Natural killer cell (primary cell): Measurements from ENCODE around the gene MTO1. TPM values are rescaled to one million over a fixed set of nuclear protein-coding genes. Genes with fewer than 3 reads are reported as not detected.
A peak's percentile ranks its signal among the peaks of the same experiment; 100 is the strongest.

Experiments used
- ATAC-seq, 3 donors: fragments of 150-1000 bp in 2 of 3; fragments of 200-7000 bp in 1 of 3; cut with Tn5 transposase; 1 replicate in 1 of 3; 2 replicates in 2 of 3; pipeline ENCODE4 v1.10.0; 2021; ENCODE audit warnings: mild to moderate bottlenecking in 2 of 3, moderate library complexity in 2 of 3
- DNase-seq, 2 donors: peaks; one replicate each; pipeline versions ENCODE4 v3.0.0 to v3.0.0-alpha.2; 2013 to 2021; ENCODE audit warnings: mixed read lengths in 1 of 2
- H3K27ac ChIP-seq: one replicate; pipeline ENCODE4 v1.5.1; 2013; ENCODE audit warnings: mild to moderate bottlenecking, low read length
- H3K27me3 ChIP-seq: one replicate; pipeline ENCODE4 v1.6.1; 2013; ENCODE audit warnings: low read length; ENCODE audit not compliant: control insufficient read depth, insufficient read depth
- H3K36me3 ChIP-seq: one replicate; pipeline ENCODE4 v1.6.1; 2013; ENCODE audit warnings: low read length; ENCODE audit not compliant: control insufficient read depth, insufficient read depth
- H3K4me1 ChIP-seq: one replicate; pipeline ENCODE4 v1.6.1; 2013; ENCODE audit warnings: low read length; ENCODE audit not compliant: control insufficient read depth, insufficient read depth
- H3K4me3 ChIP-seq: one replicate; pipeline ENCODE4 v1.5.1; 2013; ENCODE audit warnings: low read length
- H3K9me3 ChIP-seq: one replicate; pipeline ENCODE4 v1.6.1; 2013; ENCODE audit warnings: low read length; ENCODE audit not compliant: control insufficient read depth, insufficient read depth
- H3K27ac Mint-ChIP-seq, 2 donors: one replicate each; pipeline ENCODE4 v1.8.0; 2022; ENCODE audit warnings: mild to moderate bottlenecking in 2 of 2, mixed read lengths in 2 of 2, moderate library complexity in 1 of 2
- H3K27me3 Mint-ChIP-seq, 2 donors: one replicate each; pipeline ENCODE4 v1.8.0; 2022; ENCODE audit warnings: low read depth in 2 of 2, mixed read lengths in 2 of 2
- H3K36me3 Mint-ChIP-seq: one replicate; pipeline ENCODE4 v1.8.0; 2022; ENCODE audit warnings: mixed read lengths
- H3K4me1 Mint-ChIP-seq, 2 donors: one replicate each; pipeline ENCODE4 v1.8.0; 2022; ENCODE audit warnings: mixed read lengths in 2 of 2
- H3K4me3 Mint-ChIP-seq: one replicate; pipeline ENCODE4 v1.8.0; 2022; ENCODE audit warnings: mild to moderate bottlenecking, moderate library complexity, mixed read lengths
- H3K9me3 Mint-ChIP-seq, 2 donors: one replicate each; pipeline ENCODE4 v1.8.0; 2022; ENCODE audit warnings: mixed read lengths in 2 of 2
- CTCF ChIP-seq: fragments of 200-600 bp; IDR thresholded peaks from one replicate; pipeline ENCODE4 v1.8.0; 2022; ENCODE audit warnings: antibody characterized with exemption
- WGBS: methylation state at CpG from one replicate; pipeline ENCODE4 v1.1.7; 2013; ENCODE audit warnings: missing lambda C conversion rate; ENCODE audit not compliant: insufficient coverage; 5-methylcytosine and 5-hydroxymethylcytosine counted together
- intact Hi-C: fragments of 100-400 bp; cut with micrococcal nuclease; formaldehyde crosslinking; loops from one replicate; pipeline ENCODE4 v1.14.2; 2022
- total RNA-seq, 4 donors: library from RNA; stranded (reverse); fragments of 120-200 nt in 1 of 4; gene quantifications; one replicate each; pipeline versions ENCODE4 v1.2.3 to v1.2.4, GENCODE V29; 2013 to 2022

MTO1 gene
- total RNA-seq, 3 donors from 2014 or later (not counting 1 experiment from before 2014, with no cell fraction given): 37.8 to 46.1 (median 41.3) TPM

GRCh38 chr6:73460056-73460455 lies 1.5 kb upstream of the MTO1 start:
- H3K4me3 Mint-ChIP-seq: peak overlapping the region; percentile 59
- Histone ChIP-seq H3K4me3 (no peak overlapping the region), H3K36me3 (peaks cover 3% of the 10 kb centered on the region), H3K27me3 (no peaks in the 10 kb centered on the region), H3K4me1 (peaks cover 21% of the 10 kb centered on the region), H3K9me3 (no peaks in the 10 kb centered on the region), H3K27ac (no peak overlapping the region)
- 89% methylated on average over 4 of the region's 5 CpGs for WGBS
- no peak for TF ChIP-seq CTCF
- no peaks in the 10 kb centered on the region for H3K9me3 Mint-ChIP-seq
- peaks cover 18% of the 10 kb centered on the region in 2 donors for H3K4me1 Mint-ChIP-seq
- ATAC-seq: no peak
- no peak for DNase-seq
- H3K27ac Mint-ChIP-seq: peak overlapping the region; percentile 11 to 98
- H3K27me3 Mint-ChIP-seq: no peaks in the 10 kb centered on the region
- H3K36me3 Mint-ChIP-seq: no peaks in the 10 kb centered on the region
- intact Hi-C loops: loop anchor here (5.0 kb wide), 1 partner anchor 127 kb away; no protein-coding TSS in a partner anchor

- H3K36me3 Mint-ChIP-seq: no peaks in the 10 kb centered on the region
Measured at GRCh38 chr6:73471686-73472290, 10.3 kb downstream of the MTO1 start.

DNA sequence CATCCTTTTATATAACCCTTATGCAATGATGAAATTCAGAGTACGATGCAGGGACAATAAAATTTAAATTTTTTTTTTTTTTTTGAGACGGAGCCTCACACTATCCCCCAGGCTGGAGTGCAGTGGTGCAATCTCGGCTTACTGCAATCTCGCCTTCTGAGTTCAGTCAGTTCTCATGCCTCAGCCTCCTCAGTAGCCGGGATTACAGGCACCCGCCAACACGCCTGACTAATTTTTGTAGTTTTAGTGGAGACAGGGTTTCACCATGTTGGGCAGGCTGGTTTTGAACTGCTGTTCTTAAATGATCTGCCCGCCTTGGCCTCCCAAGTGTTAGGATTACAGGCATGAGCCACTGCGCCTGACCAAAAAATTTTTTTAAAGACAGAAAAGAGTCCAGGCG lies 15.2 kb downstream of the MTO1 start:
- no peak overlapping the region for H3K27ac Mint-ChIP-seq
- no peaks in the 10 kb centered on the region for H3K9me3 Mint-ChIP-seq
- Histone ChIP-seq H3K27me3 (no peaks in the 10 kb centered on the region), H3K36me3 (peaks cover 66% of the 10 kb centered on the region), H3K4me3 (no peak overlapping the region), H3K9me3 (no peaks in the 10 kb centered on the region), H3K27ac (no peak overlapping the region), H3K4me1 (no peaks in the 10 kb centered on the region)
- peaks cover 5% of the 10 kb centered on the region in 2 donors for H3K4me1 Mint-ChIP-seq
- no peaks in the 10 kb centered on the region for H3K27me3 Mint-ChIP-seq
- WGBS: 87% methylated on average over 10 of the region's 10 CpGs
- no peak for TF ChIP-seq CTCF
- peaks cover 7% of the 10 kb centered on the region for H3K36me3 Mint-ChIP-seq
- ATAC-seq (no peak), DNase-seq (no peak)
- H3K4me3 Mint-ChIP-seq: no peak overlapping the region
- intact Hi-C loops: no loop called here

More at GRCh38 chr6:73471686-73472290, 10.3 kb downstream of the MTO1 start:
- Histone ChIP-seq H3K9me3 (no peaks in the 10 kb centered on the region), H3K27ac (peak overlapping the region; percentile 54), H3K36me3 (peaks cover 67% of the 10 kb centered on the region), H3K4me1 (peaks cover 4% of the 10 kb centered on the region), H3K27me3 (no peaks in the 10 kb centered on the region), H3K4me3 (no peak overlapping the region)
- H3K27ac Mint-ChIP-seq: peak overlapping the region; percentile 78 to 84
- intact Hi-C loops: no loop called here
- WGBS: 61% methylated on average over 2 of the region's 2 CpGs
- H3K4me3 Mint-ChIP-seq: peak overlapping the region; percentile 49
- no peaks in the 10 kb centered on the region for H3K9me3 Mint-ChIP-seq
- no peaks in the 10 kb centered on the region for H3K27me3 Mint-ChIP-seq
- DNase-seq (no peak), ATAC-seq (no peak)
- no peak for TF ChIP-seq CTCF
- peaks cover 8 to 16% of the 10 kb centered on the region in 2 donors for H3K4me1 Mint-ChIP-seq

GRCh38 chr6:73477407-73477806 lies 15.9 kb downstream of the MTO1 start:
- Histone ChIP-seq H3K4me1 (no peaks in the 10 kb centered on the region), H3K36me3 (peaks cover 66% of the 10 kb centered on the region), H3K4me3 (no peak overlapping the region), H3K27ac (no peak overlapping the region), H3K9me3 (no peaks in the 10 kb centered on the region), H3K27me3 (no peaks in the 10 kb centered on the region)
- Mint-ChIP-seq H3K27me3 (no peaks in the 10 kb centered on the region), H3K27ac (no peak overlapping the region), H3K4me3 (no peak overlapping the region), H3K9me3 (no peaks in the 10 kb centered on the region), H3K36me3 (peaks cover 13% of the 10 kb centered on the region), H3K4me1 (no peaks in the 10 kb centered on the region)
- ATAC-seq (no peak), DNase-seq (no peak)
- no peak for TF ChIP-seq CTCF
- intact Hi-C loops: no loop called here
- WGBS: 100% methylated on average over 3 of the region's 4 CpGs
